IPS-18a (cell line): ENCODE results near the gene MPST.
"Not testable (repeated sequence)": the region's sequence is repeated elsewhere in the genome, so short reads cannot be mapped to it uniquely, and the experiment has no call there.

Experiments used
- H3K27ac ChIP-seq: one replicate; pipeline ENCODE4 v1.5.1; 2013; ENCODE audit warnings: low read length
- H3K27me3 ChIP-seq: one replicate; pipeline ENCODE4 v1.6.1; 2013; ENCODE audit warnings: mild to moderate bottlenecking, low read length; ENCODE audit not compliant: control insufficient read depth, insufficient read depth
- H3K36me3 ChIP-seq: one replicate; pipeline ENCODE4 v1.6.1; 2013; ENCODE audit warnings: low read depth, low read length; ENCODE audit not compliant: control insufficient read depth
- H3K4me1 ChIP-seq: one replicate; pipeline ENCODE4 v1.6.1; 2013; ENCODE audit warnings: low read depth, low read length; ENCODE audit not compliant: control insufficient read depth
- H3K4me3 ChIP-seq: one replicate; pipeline ENCODE4 v1.5.1; 2013; ENCODE audit warnings: low read length
- H3K9ac ChIP-seq: one replicate; pipeline ENCODE4 v1.6.1; 2013; ENCODE audit warnings: mild to moderate bottlenecking, low read length, moderate library complexity
- H3K9me3 ChIP-seq: one replicate; pipeline ENCODE4 v1.6.1; 2013; ENCODE audit warnings: low read depth, low read length; ENCODE audit not compliant: control insufficient read depth

MPST gene

GRCh38 chr22:36988075-36988832, 31.3 kb upstream of the MPST start:
- Histone ChIP-seq H3K9me3 (peaks cover 5% of the 10 kb centered on the region), H3K9ac (no peak overlapping the region), H3K36me3 (no peaks in the 10 kb centered on the region), H3K27ac (no peak overlapping the region), H3K4me3 (no peak overlapping the region), H3K27me3 (no peaks in the 10 kb centered on the region), H3K4me1 (no peaks in the 10 kb centered on the region)

GRCh38 chr22:36989012-36989411, 30.5 kb upstream of the MPST start:
- H3K27ac ChIP-seq, H3K9ac ChIP-seq, H3K27me3 ChIP-seq, H3K4me1 ChIP-seq, H3K9me3 ChIP-seq, H3K36me3 ChIP-seq, H3K4me3 ChIP-seq: not testable (repeated sequence)

- no peaks in the 10 kb centered on the region for H3K4me1 ChIP-seq
- H3K36me3 ChIP-seq = no peaks in the 10 kb centered on the region
- H3K27ac ChIP-seq = no peak overlapping the region
- no peak overlapping the region for H3K4me3 ChIP-seq
- no peak overlapping the region for H3K9ac ChIP-seq
- H3K9me3 ChIP-seq = peaks cover 5% of the 10 kb centered on the region
- no peaks in the 10 kb centered on the region for H3K27me3 ChIP-seq
Observed at GRCh38 chr22:36990457-36990856, 29.1 kb upstream of the MPST start.

DNA sequence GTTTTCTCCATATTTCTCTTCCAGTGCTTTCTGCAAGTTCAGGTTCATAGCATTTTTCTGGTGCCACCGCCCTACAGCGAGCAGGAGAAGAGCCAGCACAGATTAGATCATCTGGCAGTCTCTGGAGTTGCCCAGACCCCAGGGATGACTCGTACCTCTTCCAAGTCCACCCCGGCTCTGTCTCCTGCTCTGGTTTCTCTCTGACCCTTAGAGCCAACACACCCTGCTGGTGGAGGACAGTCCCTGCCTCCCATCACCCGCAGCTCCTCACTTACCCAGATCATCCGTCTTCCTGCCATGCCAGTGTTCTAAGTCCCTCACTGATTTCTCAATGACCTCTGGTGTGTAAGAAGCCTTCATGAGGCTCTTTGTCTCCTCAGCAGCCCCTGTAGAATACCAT, 28.3 kb upstream of the MPST start:
- no peaks in the 10 kb centered on the region for H3K27me3 ChIP-seq
- no peak overlapping the region for H3K27ac ChIP-seq
- no peaks in the 10 kb centered on the region for H3K9me3 ChIP-seq
- no peak overlapping the region for H3K9ac ChIP-seq
- H3K4me3 ChIP-seq = no peak overlapping the region
- no peaks in the 10 kb centered on the region for H3K4me1 ChIP-seq
- H3K36me3 ChIP-seq = no peaks in the 10 kb centered on the region

DNA sequence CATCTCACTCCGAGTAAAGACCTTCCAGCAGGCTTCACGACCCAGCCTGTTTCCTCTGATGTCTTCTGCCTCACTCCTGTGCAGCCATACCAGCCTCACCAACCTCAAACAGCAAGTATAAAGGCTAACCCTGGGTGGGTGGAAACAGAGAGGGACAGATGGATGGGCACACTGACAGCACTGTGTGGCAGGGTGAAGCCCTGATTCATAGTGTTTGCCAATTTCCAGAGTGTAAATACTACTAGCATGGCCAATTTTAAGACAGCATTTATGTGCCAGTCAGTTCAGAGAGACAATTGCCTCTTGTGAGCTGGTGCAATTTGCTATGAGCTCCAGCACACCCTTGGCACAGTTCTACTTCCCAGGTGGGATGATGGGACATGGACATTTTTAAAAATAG, 21.8 kb upstream of the MPST start:
- Histone ChIP-seq H3K9me3 (no peaks in the 10 kb centered on the region), H3K9ac (no peak overlapping the region), H3K27me3 (no peaks in the 10 kb centered on the region), H3K36me3 (no peaks in the 10 kb centered on the region), H3K4me1 (no peaks in the 10 kb centered on the region), H3K27ac (no peak overlapping the region), H3K4me3 (no peak overlapping the region)

- H3K27me3 ChIP-seq = no peaks in the 10 kb centered on the region
- H3K4me1 ChIP-seq = no peaks in the 10 kb centered on the region
- no peaks in the 10 kb centered on the region for H3K36me3 ChIP-seq
- no peaks in the 10 kb centered on the region for H3K9me3 ChIP-seq
- no peak overlapping the region for H3K4me3 ChIP-seq
- H3K27ac ChIP-seq = no peak overlapping the region
- H3K9ac ChIP-seq = no peak overlapping the region
Observed at GRCh38 chr22:36998620-36999351, 20.8 kb upstream of the MPST start.

GRCh38 chr22:36999463-36999862, 20.1 kb upstream of the MPST start:
- H3K36me3 ChIP-seq = no peaks in the 10 kb centered on the region
- no peaks in the 10 kb centered on the region for H3K27me3 ChIP-seq

DNA sequence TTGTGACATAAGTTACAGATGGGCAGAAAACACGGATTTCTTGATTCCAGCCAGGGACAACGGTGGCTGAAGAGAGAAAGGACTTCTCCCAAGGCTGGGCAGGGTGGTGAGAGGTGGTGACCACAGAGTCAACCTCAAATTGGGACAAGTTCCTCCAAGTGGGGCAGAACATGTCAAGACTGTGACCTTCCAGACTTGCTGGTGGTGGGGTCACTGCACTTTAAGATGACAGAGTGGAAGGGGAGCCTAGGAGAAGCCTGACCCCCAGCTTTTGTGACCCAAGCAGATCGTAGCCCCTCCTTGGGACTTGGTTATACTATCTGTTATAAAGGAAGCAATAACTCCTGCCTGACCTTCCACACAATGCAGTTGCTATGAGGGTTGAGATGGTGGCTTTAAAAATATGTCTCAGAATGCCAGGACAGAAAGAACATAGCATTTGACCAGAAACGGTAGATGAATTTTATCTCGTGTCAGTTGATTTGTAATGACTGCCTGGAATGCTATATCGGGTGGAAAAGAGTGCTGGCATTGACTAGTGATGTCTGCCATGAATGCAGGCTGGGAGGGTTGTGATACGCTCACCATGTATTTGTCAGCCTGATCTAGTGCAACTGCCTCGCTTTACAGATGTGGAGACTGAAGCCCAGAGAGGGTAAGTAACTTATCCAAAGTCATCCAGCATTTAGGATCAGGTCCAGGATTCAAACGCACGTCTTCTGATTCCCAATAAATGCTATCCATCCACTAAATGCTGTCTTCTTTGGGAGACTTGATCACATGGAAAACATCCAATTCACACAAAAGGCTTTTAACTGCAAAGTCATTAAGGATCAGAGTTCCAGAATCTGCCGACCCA, 18.6 kb upstream of the MPST start:
- no peaks in the 10 kb centered on the region for H3K4me1 ChIP-seq
- H3K27me3 ChIP-seq = no peaks in the 10 kb centered on the region
- no peak overlapping the region for H3K9ac ChIP-seq
- H3K4me3 ChIP-seq = no peak overlapping the region
- no peaks in the 10 kb centered on the region for H3K36me3 ChIP-seq
- H3K27ac ChIP-seq = no peak overlapping the region
- no peaks in the 10 kb centered on the region for H3K9me3 ChIP-seq

More at GRCh38 chr22:36999463-36999862, 20.1 kb upstream of the MPST start:
- H3K9ac ChIP-seq = no peak overlapping the region
- H3K4me3 ChIP-seq = no peak overlapping the region
- H3K27ac ChIP-seq = no peak overlapping the region
- no peaks in the 10 kb centered on the region for H3K9me3 ChIP-seq
- no peaks in the 10 kb centered on the region for H3K4me1 ChIP-seq

DNA sequence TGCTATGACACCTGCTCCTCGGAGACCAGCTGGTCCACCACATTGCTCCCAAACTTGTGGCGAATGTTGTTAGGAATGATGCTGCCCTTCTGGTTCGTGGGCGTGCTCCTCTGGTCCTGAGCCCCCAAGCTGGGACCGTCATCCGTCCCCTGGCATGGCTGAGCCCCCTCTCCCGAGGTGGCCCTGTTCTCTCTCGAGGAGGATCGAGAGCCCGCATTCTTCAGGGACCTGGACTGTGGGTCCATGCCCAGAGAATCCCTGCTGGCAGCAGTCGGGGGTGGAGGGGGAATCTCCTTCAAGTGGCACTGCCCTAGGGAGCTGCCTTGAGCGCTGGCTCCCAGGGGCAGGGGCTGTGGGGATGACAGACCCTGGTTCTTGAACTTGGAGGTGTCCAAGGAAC, 17.7 kb upstream of the MPST start:
- H3K36me3 ChIP-seq = no peaks in the 10 kb centered on the region
- no peak overlapping the region for H3K9ac ChIP-seq
- no peaks in the 10 kb centered on the region for H3K4me1 ChIP-seq
- H3K27me3 ChIP-seq = no peaks in the 10 kb centered on the region
- no peaks in the 10 kb centered on the region for H3K9me3 ChIP-seq
- H3K27ac ChIP-seq = no peak overlapping the region
- H3K4me3 ChIP-seq = no peak overlapping the region

GRCh38 chr22:37002633-37003032, 16.9 kb upstream of the MPST start:
- peaks cover 3% of the 10 kb centered on the region for H3K4me1 ChIP-seq
- H3K9ac ChIP-seq = no peak overlapping the region
- H3K36me3 ChIP-seq = no peaks in the 10 kb centered on the region
- no peaks in the 10 kb centered on the region for H3K27me3 ChIP-seq
- no peaks in the 10 kb centered on the region for H3K9me3 ChIP-seq
- no peak overlapping the region for H3K27ac ChIP-seq
- no peak overlapping the region for H3K4me3 ChIP-seq

DNA sequence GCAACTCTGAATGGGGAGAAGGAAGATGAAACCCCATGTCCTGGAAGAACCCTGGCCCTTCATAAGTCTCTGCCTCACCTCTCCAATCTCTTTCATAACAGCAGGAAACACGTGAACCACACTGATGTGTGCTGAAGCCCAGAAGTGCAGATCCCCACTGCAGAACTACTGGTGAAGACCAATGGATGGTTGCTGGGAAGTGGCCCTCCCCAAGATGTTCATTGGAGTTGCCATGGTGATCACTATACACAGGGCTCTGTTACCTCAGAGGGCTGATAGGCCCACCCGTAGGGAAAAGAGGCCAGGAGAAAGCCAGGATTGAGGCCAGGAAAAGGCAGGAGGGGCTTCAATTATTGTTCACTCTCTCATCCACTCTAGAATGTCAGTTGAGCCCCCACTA, 11.9 kb upstream of the MPST start:
- H3K36me3 ChIP-seq = no peaks in the 10 kb centered on the region
- H3K4me3 ChIP-seq = no peak overlapping the region
- no peak overlapping the region for H3K9ac ChIP-seq
- H3K4me1 ChIP-seq = peaks cover 3% of the 10 kb centered on the region
- H3K9me3 ChIP-seq = no peaks in the 10 kb centered on the region
- H3K27ac ChIP-seq = no peak overlapping the region
- H3K27me3 ChIP-seq = no peaks in the 10 kb centered on the region
